Measurements from ENCODE around the gene RUSC1. TPM values are rescaled to one million over a fixed set of nuclear protein-coding genes. Genes with fewer than 3 reads are reported as not detected.
"Not testable (repeated sequence)": the region's sequence is repeated elsewhere in the genome, so short reads cannot be mapped to it uniquely, and the experiment has no call there.

The RUSC1 gene
- total RNA-seq, 1 donor = 6.6 TPM

DNA sequence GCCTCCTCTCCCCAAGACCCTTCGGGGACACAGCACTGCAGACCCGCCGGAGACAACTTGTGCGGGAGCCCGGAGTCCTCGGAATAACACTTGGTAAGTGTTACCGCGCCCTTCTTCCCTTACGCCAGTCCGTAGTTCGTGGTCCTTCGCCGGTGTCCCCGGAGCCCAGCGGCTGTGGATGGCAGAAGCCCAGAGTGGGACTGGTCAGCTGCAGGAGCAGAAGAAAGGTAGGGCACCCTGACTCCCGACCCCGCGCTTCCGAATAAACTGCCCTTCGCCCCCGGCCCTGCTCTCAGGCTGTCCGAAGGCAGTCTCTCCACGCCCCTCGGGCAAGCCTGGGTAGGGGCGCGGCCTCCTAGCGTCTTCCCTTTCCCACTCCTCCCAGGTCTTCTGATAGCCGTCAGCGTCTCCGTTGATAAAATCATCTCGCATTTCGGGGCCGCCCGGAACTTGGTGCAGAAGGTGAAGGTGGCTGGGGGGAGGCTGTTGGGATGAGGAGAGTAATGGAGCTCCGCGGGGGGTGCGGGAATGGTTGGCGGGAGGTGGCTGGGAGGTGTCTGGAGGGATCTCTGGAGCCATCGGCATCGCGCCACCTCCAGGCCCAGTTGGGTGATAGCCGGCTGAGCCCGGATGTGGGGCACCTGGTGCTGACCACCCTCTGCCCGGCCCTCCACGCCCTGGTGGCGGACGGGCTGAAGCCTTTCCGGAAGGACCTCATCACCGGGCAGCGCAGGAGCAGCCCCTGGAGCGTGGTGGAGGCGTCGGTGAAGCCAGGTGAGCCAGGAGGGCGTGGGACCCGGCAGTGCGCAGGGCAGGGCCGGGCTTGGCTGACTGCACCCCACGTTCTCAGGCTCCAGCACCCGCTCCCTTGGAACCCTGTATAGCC lies 4.3 kb downstream of the RUSC1 start:
- Histone ChIP-seq H3K9me3 (ENCODE audit: low read depth, low read length) (no peaks in the 10 kb centered on the region), H3K4me1 (ENCODE audit: insufficient read depth, low read length) (peaks cover 39% of the 10 kb centered on the region), H3K4me3 (ENCODE audit: low read length) (peak overlapping the region; percentile 88), H3K27me3 (ENCODE audit: insufficient read depth, low read length) (no peaks in the 10 kb centered on the region)

DNA sequence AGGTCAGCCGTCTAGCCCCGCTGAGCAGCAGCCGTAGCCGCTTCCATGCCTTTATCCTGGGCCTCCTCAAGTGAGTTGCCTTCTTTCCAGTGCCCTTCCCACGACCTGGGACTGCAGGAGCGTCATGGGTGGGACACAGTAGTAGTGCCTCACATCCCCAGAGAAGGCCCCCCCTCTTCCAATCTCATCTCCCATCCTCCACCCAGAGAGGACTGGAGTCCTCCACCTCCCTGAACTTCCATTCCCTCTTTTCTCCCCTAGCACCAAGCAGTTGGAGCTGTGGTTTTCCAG lies 4.9 kb downstream of the RUSC1 start:
- Histone ChIP-seq H3K27me3 (ENCODE audit: insufficient read depth, low read length) (no peaks in the 10 kb centered on the region), H3K9me3 (ENCODE audit: low read depth, low read length) (no peaks in the 10 kb centered on the region), H3K4me3 (ENCODE audit: low read length) (no peak overlapping the region), H3K4me1 (ENCODE audit: insufficient read depth, low read length) (peaks cover 33% of the 10 kb centered on the region)

DNA sequence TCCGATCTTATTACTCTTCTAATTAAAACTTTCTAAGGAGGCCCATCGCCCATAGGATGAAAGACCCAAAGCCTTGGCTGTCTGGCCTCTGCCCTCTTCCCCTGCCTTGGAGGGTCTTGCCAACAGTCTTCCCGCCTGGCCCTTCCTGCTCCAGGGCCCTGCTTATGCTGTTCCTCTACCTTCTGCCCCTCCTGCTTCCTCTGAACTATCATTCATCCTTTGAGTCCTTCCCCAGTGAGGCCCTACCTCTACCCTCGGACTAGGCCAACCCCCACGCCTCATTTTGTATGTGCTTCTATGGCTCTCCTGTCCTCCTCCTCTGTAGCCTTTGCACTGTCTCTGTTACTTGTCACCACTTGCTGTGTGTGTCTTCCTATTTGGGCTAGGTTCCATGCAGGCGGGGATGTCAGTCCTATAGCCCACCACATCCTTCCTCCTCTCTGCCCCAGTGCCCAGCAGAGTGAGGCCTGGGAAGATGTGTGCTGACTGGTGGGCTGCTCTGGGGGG lies 5.4 kb downstream of the RUSC1 start:
- Histone ChIP-seq H3K4me1 (ENCODE audit: insufficient read depth, low read length) (peaks cover 28% of the 10 kb centered on the region), H3K27me3 (ENCODE audit: insufficient read depth, low read length) (no peaks in the 10 kb centered on the region), H3K9me3 (ENCODE audit: low read depth, low read length) (no peaks in the 10 kb centered on the region), H3K4me3 (ENCODE audit: low read length) (no peak overlapping the region)

DNA sequence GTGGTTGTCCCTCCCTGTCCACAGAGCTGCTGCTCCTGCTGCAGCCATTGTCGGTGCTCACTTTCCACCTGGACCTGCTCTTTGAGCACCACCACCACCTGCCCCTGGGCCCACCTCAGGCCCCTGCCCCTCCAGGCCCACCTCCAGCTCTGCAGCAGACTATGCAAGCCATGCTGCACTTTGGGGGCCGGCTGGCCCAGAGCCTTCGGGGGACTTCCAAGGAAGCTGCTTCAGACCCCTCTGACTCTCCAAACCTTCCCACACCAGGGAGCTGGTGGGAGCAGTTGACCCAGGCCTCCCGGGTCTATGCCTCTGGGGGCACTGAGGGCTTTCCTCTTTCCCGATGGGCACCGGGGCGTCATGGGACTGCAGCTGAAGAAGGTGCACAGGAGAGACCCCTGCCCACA lies 5.9 kb downstream of the RUSC1 start:
- Histone ChIP-seq H3K4me1 (ENCODE audit: insufficient read depth, low read length) (peaks cover 22% of the 10 kb centered on the region), H3K27me3 (ENCODE audit: insufficient read depth, low read length) (no peaks in the 10 kb centered on the region), H3K9me3 (ENCODE audit: low read depth, low read length) (no peaks in the 10 kb centered on the region), H3K4me3 (ENCODE audit: low read length) (no peak overlapping the region)

DNA sequence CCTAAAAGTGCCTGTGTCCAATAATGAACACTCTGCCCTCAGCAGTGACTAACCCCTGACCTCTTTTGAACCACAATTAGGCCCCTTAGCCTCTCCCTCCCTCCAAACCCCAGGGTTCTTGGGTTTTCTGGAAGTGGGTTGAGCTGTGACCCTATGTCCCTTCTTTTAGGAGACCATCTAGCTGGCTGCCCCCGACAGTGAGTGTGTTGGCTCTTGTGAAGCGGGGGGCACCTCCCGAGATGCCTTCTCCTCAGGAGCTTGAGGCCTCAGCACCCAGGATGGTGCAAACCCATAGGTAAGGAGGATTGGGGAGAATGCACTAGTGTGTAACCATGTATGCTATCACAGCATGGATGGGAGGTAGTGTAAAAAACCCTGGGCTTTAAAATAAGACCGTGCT lies 7.3 kb downstream of the RUSC1 start:
- no peak overlapping the region for H3K4me3 ChIP-seq (ENCODE audit: low read length)
- no peaks in the 10 kb centered on the region for H3K9me3 ChIP-seq (ENCODE audit: low read depth, low read length)
- H3K27me3 ChIP-seq (ENCODE audit: insufficient read depth, low read length) = no peaks in the 10 kb centered on the region
- H3K4me1 ChIP-seq (ENCODE audit: insufficient read depth, low read length) = peaks cover 14% of the 10 kb centered on the region

DNA sequence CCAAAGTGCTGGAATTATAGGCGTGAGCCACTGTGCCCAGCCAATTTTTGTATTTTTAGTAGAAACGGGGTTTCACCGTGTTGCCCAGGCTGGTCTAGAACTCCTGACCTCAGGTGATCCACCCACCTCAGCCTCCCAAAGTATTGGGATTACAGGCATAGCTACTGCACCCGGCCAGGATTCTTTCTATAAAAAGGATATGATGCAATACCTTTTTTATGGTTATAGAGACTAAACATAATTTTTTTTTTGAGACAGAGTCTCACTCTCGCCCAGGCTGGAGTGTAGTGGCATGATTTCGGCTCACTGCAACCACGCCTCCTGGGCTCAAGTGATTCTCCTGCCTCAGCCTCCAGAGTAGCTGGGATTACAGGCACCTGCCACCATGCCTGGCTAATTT lies 8.2 kb downstream of the RUSC1 start:
- H3K4me1 ChIP-seq (ENCODE audit: insufficient read depth, low read length) = peaks cover 14% of the 10 kb centered on the region
- H3K9me3 ChIP-seq (ENCODE audit: low read depth, low read length); H3K27me3 ChIP-seq (ENCODE audit: insufficient read depth, low read length); H3K4me3 ChIP-seq (ENCODE audit: low read length): not testable (repeated sequence)

DNA sequence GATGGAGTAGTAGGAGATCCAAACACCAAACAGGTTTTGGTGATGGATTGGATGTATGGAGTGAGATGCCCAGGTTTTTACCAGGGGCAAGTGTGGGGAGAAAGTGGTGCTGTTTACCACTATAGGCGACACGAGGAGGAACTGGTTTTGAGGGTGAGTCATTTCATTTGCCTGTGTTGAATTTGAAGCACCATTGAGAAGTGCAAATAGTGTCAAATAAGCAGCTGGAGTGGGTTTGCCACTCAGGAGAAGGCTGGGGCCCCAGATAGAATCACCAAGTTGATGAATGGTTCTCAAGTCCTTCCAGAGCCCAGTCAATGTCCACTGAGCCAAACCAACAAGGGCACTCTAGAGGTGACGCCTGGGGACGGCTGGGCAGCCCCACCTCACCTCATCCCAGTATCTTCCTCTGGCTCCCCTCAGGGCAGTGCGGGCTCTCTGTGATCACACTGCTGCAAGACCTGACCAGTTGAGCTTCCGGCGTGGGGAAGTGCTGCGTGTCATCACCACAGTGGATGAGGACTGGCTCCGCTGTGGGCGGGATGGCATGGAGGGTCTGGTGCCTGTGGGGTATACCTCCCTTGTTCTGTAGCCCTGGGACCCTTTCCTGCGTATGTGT lies 9.4 kb downstream of the RUSC1 start:
- Histone ChIP-seq H3K27me3 (ENCODE audit: insufficient read depth, low read length) (no peaks in the 10 kb centered on the region), H3K9me3 (ENCODE audit: low read depth, low read length) (no peaks in the 10 kb centered on the region), H3K4me1 (ENCODE audit: insufficient read depth, low read length) (peaks cover 7% of the 10 kb centered on the region), H3K4me3 (ENCODE audit: low read length) (no peak overlapping the region)

DNA sequence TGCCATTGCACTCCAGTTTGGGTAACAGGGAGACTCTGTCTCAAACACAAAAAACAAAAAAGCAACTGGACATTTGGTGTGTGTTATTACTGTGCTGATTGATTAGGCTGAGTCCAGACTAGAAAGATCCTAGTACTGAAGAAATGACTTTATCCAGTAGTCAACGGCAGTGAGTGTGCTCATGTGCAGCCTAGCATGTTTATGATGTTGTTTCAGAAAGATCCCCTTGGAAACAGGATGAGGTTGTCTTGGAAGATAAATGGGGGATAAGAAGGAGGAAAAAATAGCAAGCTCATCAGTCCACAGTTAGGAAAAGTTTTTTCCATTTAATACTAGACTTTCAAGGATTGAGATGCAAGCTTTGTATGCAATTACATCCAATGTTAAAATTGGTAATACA lies 14.3 kb downstream of the RUSC1 start:
- Histone ChIP-seq H3K27me3 (ENCODE audit: insufficient read depth, low read length) (no peaks in the 10 kb centered on the region), H3K9me3 (ENCODE audit: low read depth, low read length) (no peaks in the 10 kb centered on the region), H3K4me3 (ENCODE audit: low read length) (no peak overlapping the region), H3K4me1 (ENCODE audit: insufficient read depth, low read length) (no peaks in the 10 kb centered on the region)

DNA sequence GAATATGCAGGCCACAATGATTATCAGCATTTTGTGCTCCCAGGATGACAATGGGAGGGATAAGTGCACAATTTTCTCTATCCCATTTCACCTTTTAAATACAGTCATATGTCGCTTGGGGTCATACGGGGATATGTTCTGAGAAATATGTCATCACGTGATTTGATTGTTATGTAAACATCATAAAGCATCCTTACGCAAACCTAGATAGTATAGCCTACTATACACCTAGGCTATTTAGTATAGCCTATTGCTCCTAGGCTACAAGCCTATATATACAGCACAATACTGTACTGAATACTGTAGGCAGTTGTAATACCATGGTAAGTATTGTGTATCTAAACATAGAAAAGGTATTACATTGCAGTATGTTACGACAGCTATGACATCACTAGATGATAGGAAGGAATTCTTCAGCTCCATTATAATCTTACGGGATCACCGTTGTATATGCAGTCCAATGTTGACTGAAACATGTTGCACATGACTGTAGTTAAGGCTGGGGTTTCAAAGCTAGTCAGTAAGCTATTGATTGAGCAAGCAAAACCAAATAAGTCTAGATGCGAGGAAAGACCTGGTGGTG lies 18.9 kb downstream of the RUSC1 start:
- H3K27me3 ChIP-seq (ENCODE audit: insufficient read depth, low read length) = no peaks in the 10 kb centered on the region
- no peaks in the 10 kb centered on the region for H3K9me3 ChIP-seq (ENCODE audit: low read depth, low read length)
- H3K4me3 ChIP-seq (ENCODE audit: low read length) = no peak overlapping the region
- no peaks in the 10 kb centered on the region for H3K4me1 ChIP-seq (ENCODE audit: insufficient read depth, low read length)

DNA sequence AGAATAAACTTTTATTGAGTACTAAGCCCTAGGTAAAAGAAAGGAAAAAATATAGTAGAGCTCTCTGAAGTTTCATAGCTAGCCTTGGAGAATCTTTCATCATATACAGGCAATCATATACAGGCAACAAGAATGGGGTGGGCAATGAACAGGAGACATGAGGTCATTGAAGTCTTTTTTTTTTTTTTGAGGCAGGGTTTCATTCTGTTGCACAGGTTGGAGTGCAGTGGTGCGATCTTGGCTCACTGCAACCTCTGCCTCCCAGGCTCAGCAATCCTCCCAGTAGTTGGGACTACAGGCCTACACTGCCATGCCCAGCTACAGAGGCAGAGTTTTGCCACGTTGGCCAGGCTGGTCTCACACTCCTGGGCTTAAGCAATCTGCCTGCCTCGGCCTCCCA lies 22.1 kb downstream of the RUSC1 start:
- no peaks in the 10 kb centered on the region for H3K27me3 ChIP-seq (ENCODE audit: insufficient read depth, low read length)
- H3K9me3 ChIP-seq (ENCODE audit: low read depth, low read length) = no peaks in the 10 kb centered on the region
- no peak overlapping the region for H3K4me3 ChIP-seq (ENCODE audit: low read length)
- no peaks in the 10 kb centered on the region for H3K4me1 ChIP-seq (ENCODE audit: insufficient read depth, low read length)

DNA sequence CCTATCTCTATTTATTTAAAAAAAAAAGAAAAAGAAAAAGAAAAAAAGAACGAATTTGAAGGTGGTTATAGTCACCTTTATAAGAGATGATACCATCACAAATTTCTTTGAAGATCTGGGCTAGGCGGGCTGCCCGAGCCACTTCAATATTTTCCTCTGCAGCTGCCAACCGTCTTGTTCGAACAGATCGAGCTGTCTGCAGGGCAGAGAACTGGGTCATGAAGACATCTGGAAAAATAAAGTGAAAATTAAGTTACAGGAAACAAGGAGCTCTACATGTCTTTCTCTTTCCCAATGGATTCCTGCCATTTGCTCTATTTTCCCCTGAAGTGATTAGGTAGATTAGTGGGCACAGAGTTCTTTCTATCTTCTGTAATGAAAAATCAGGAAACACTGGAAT lies 31.9 kb downstream of the RUSC1 start:
- no peaks in the 10 kb centered on the region for H3K27me3 ChIP-seq (ENCODE audit: insufficient read depth, low read length)
- H3K4me1 ChIP-seq (ENCODE audit: insufficient read depth, low read length) = no peaks in the 10 kb centered on the region
- H3K9me3 ChIP-seq (ENCODE audit: low read depth, low read length) = no peaks in the 10 kb centered on the region
- no peak overlapping the region for H3K4me3 ChIP-seq (ENCODE audit: low read length)

DNA sequence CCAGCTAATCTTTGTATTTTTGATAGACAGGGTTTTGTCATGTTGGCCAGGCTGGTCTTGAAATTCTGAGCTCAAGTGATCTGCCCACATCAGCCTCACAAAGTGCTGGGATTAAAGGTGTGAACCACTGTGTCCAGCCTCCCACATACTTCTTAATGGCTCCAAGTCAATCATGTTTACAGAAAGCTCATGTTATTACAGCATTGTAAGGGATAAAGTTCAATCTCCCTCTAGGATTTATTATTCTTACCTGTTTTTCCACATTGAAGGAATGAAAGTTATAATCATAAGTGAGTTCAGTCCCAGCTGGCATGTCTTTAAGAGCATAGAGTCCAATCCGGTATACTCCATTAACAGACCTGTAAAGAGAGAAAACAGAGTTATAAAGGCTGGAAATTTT lies 39.4 kb downstream of the RUSC1 start:
- no peak overlapping the region for H3K4me3 ChIP-seq (ENCODE audit: low read length)
- no peaks in the 10 kb centered on the region for H3K4me1 ChIP-seq (ENCODE audit: insufficient read depth, low read length)
- H3K27me3 ChIP-seq (ENCODE audit: insufficient read depth, low read length) = no peaks in the 10 kb centered on the region
- H3K9me3 ChIP-seq (ENCODE audit: low read depth, low read length) = no peaks in the 10 kb centered on the region

DNA sequence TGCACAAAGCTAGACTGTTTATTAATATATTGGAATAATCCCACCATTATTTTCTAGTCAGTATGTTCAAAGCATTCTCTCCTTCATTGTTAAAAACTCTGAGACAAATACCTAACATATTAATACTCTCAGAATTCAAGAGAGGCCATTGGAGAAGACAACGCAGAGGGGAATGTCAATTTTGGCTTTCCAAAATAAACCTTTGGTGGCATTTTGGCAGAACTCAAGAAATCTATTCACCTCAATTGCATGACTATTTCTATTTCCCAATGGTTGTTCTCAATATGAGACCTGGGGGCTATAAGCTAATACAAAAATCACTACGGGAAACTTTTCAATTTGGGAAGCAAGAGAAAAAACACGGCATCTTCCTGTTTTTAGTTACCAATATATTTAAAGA lies 58.5 kb downstream of the RUSC1 start:
- no peaks in the 10 kb centered on the region for H3K27me3 ChIP-seq (ENCODE audit: insufficient read depth, low read length)
- no peaks in the 10 kb centered on the region for H3K9me3 ChIP-seq (ENCODE audit: low read depth, low read length)
- H3K4me3 ChIP-seq (ENCODE audit: low read length) = no peak overlapping the region
- H3K4me1 ChIP-seq (ENCODE audit: insufficient read depth, low read length) = no peaks in the 10 kb centered on the region

DNA sequence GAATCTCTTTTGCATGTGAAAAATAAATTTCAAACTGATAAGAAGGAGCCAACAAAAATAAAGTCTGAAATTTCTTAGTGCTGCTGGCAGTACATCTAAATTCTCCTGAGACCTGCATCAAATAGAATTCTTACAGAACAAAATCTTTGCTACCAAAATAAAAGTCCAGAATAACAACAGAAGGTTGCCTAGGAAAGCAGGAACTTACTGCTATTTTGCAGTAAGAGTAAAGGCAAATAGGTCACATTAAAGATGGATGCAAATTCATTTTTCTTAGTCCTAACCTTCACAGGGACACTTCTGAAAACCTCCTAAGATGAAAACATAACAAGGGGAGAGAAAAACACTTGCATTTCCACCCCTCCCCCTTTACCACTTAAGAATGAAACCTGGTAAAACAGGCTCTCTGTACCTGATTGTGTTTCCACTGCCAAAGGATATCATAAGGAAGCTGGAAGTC lies 59.0 kb downstream of the RUSC1 start:
- Histone ChIP-seq H3K4me3 (ENCODE audit: low read length) (no peak overlapping the region), H3K9me3 (ENCODE audit: low read depth, low read length) (no peaks in the 10 kb centered on the region), H3K27me3 (ENCODE audit: insufficient read depth, low read length) (no peaks in the 10 kb centered on the region), H3K4me1 (ENCODE audit: insufficient read depth, low read length) (no peaks in the 10 kb centered on the region)

Data from mononuclear cell (primary cell).